ENCODE results near the gene MRPL23.
"Not testable (repeated sequence)": the region's sequence is repeated elsewhere in the genome, so short reads cannot be mapped to it uniquely, and the experiment has no call there.

MRPL23 gene

DNA sequence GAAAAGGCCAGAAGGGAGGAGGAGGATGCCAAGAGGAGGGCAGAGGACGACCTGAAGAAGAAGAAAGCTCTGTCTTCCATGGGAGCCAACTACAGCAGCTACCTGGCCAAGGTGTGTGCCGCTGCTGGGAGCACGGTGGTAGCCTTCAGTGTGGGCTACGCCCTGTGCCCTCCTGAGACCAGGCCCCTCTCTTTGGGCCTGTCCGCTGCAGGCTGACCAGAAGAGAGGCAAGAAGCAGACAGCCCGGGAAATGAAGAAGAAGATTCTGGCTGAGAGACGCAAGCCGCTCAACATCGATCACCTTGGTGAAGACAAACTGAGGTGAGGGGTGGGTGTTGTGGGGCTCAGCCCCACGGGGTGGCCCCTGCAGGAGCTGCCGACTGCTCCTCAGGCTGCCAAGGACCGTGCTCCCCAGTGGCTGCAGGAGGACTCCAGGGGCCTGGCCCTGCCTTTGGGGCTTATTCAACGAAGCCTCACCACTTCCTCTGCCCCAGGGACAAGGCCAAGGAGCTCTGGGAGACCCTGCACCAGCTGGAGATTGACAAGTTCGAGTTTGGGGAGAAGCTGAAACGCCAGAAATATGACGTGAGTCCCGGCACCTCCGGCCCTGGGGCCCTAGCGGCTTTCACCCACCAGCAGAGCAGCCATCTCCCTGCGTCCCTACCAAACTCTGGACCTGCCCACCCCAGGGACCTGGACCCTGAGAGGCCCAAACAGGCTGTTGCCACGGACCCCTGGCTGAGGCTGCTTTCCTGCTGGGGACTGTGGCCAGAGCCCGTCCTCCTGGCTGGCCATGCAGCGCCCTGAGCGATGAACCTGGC lies 12.6 kb upstream of the MRPL23 start:
- no peak for DNase-seq (ENCODE audit: low spot score)

GRCh38 chr11:1935156-1936071 lies 11.7 kb upstream of the MRPL23 start:
- DNase-seq (ENCODE audit: low spot score) = no peak

- DNase-seq (ENCODE audit: low spot score) = no peak
Observed at GRCh38 chr11:1936072-1936780, 10.9 kb upstream of the MRPL23 start.

GRCh38 chr11:1936781-1937615 lies 10.1 kb upstream of the MRPL23 start:
- DNase-seq (ENCODE audit: low spot score) = no peak

- DNase-seq (ENCODE audit: low spot score) = no peak
Observed at GRCh38 chr11:1937616-1938342, 9.4 kb upstream of the MRPL23 start.

DNA sequence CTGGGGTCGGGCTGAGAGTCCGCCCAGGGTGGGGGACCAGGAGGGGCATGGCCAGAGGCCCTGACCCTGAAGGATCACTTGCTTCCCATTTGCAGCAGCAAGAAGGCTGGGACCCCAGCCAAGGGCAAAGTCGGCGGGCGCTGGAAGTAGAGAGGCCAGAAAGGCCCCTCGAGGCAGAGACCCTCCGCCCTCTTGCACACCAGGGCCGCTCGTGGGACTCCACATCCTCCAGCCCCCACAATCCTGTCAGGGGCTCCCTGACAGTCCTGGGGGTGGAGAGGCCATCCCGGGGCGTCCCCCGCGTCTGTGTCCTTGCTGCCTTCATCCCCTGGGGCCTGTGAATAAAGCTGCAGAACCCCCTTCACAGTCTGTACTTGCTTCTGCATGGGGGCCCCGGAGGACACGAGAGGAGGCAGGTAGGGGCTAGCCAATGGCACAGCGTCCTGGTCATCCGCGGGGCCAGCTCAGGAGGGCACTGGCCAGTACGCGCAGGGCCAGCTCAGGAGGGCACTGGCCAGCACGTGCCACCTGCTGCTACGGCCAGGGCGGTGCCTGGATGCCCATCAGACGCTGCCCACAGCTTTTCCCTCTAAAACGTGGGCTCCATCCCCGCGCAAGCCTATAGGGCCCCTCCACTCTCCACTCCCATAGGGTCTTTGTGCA lies 8.7 kb upstream of the MRPL23 start:
- no peak for DNase-seq (ENCODE audit: low spot score)

DNA sequence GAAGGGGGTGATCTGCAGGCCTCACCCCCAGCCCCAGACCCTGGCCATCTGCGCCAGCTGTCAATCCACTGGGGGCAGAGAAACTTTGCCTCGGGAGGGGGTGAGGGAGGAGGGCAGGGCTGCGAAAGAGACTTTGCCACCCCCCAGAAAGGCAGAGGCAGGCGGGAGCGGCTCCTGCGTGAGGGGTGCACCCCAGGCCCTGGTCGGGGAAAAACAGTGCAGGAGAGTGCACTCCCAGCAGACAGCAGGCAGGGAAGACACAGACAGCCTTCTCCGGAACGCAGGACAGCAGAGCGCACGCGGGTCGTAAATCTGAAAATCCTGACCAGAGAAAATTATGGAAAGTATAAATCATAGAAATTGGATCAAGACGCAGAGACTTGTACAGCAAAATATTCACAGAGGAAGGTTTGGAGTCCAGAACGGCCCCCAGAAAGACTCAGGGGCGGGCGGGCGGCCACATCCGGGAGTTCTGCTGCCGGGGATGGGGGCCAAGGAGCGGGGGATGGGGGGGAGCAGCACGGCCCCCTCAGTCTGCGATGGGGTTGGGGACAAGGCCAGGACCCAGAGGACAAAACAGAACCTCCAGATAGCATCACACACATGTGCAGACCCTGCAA lies 8.0 kb upstream of the MRPL23 start:
- DNase-seq (ENCODE audit: low spot score) = no peak

DNA sequence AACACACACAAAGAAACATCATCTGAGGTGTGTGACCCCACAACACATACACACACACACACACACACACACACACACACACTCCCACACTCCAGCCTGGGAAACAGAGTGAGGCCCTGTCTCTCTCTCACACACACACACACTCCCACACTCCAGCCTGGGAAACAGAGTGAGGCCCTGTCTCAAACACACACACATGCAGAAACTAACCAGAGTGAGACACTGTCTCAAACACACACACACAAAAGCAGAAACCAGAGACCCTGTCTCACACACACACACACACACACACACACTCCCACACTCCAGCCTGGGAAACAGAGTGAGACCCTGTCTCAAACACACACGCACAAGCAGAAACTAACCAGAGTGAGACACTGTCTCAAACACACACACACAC lies 7.3 kb upstream of the MRPL23 start:
- DNase-seq (ENCODE audit: low spot score) = not testable (repeated sequence)

- no peak for DNase-seq (ENCODE audit: low spot score)
Observed at GRCh38 chr11:1942558-1943260, 4.4 kb upstream of the MRPL23 start.

GRCh38 chr11:1943576-1943975 lies 3.6 kb upstream of the MRPL23 start:
- no peak for DNase-seq (ENCODE audit: low spot score)

DNA sequence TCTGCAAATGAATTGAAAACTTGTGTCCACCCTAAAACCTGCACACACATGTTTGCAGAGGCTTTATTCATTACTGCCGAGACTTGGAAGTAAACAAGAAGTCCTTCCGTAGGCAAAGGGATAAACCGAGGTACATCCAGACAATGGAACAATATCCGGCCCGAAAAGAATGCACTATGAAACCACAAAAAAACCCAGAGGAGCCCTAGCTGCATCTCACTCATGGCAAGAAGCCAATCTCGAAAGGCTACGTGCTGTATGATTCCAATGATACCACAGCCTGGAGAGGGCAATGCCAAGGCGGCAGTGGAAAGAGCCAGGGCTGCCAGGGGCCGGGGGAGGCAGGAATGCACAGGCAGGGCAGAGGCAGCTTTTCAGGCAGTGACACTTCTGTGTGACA lies 3.2 kb upstream of the MRPL23 start:
- no peak for DNase-seq (ENCODE audit: low spot score)

DNA sequence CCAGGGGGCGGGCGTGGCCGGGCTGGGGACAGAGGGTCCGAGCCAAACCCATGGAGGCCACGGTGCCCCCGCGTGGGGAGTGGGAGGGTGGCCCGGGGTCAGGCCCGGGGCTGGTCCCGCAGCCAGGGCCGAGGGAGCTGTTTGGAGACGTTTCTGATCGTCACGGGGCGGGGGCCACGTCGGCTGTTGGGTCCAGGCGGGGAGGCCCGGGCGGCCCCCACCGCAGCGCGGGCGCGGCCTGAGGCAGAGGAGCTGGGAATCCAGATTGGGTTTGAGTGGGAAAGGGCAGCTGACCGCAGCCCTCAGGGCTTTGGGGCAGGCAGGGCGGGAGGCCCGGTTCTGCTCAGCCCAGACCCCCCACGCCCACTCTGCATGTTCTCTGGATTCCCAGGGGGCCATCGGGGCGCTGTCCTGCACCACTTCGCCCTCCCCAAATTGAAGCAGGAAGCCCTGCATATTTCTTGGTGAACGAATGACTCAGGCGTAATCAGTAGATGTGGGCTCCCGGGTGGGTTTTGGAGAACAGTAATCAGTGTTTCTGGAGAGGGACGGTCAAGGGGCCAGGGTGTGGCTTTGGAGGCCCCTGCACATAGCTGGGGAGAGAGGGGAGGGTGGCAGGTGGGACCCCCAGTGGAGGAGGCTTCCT lies 583 bp downstream of the MRPL23 start:
- DNase-seq (ENCODE audit: low spot score) = no peak

GRCh38 chr11:1948389-1948788 lies 1.3 kb downstream of the MRPL23 start:
- no peak for DNase-seq (ENCODE audit: low spot score)

DNA sequence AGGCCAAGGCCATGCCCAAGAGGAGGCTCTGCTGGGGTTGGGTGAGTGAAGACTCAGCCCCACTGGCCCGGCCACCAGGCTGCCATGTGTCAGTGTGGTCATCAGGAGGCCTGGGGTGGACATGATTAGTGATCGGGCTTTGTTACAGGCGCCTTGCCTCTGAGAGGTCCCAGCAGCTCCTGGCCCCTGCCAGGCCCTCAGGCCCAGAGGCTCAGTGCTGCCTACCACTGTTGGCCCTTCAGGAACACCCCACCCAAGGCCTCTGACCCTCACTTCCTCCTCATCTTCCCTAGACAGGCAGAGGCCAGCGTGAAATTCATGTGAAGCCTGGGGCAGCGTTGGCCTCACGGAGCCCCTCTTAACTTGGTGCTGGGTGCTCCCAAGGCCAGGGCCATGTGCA lies 2.2 kb downstream of the MRPL23 start:
- no peak for DNase-seq (ENCODE audit: low spot score)

GRCh38 chr11:1949922-1950321 lies 2.8 kb downstream of the MRPL23 start:
- DNase-seq (ENCODE audit: low spot score) = no peak

GRCh38 chr11:1952806-1953482 lies 5.8 kb downstream of the MRPL23 start:
- no peak for DNase-seq (ENCODE audit: low spot score)

DNA sequence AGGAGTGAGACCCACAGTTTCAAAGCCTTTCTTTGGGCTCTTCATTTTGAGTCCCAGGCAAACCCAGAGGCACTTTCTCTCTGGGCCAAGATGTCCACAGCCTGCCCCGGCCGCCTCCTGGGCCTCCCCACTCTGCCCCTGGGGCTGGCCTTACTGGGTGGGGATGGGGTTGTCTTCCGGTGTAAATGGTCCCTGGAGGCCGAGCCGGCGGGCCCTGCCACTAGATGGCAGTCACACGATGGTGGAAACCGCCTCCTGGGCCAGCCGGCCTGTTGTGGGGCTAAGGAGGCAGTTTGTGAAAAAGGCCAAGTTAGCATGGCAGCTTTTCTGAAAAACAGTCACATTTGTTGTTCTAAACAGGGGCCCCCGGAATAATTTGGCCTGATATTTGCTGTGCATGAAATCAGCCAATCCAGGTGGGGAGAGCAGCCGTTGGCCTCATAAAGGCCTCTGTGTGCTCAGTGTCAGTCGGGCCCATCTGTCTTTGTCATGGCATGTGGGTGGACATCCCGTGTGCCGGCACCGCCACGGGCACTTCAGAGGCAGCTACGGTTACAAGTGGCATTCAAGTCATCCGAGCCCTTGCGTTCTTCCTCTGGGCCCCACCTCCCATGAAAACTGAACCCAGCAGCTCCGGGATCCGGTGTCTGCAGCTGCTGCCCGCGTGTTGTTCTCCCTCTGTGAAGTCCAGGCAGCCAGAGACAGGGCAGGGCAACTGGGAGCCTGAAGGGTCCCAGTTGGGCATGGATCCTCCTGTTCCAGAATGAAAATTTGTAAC lies 6.5 kb downstream of the MRPL23 start:
- DNase-seq (ENCODE audit: low spot score) = no peak
